ENCODE measurements around the gene TICAM2. TPM values are rescaled to one million over a fixed set of nuclear protein-coding genes. Genes with fewer than 3 reads are reported as not detected.

TICAM2 gene
- total RNA-seq, 1 donor from 2014 or later = 1.2 TPM

DNA sequence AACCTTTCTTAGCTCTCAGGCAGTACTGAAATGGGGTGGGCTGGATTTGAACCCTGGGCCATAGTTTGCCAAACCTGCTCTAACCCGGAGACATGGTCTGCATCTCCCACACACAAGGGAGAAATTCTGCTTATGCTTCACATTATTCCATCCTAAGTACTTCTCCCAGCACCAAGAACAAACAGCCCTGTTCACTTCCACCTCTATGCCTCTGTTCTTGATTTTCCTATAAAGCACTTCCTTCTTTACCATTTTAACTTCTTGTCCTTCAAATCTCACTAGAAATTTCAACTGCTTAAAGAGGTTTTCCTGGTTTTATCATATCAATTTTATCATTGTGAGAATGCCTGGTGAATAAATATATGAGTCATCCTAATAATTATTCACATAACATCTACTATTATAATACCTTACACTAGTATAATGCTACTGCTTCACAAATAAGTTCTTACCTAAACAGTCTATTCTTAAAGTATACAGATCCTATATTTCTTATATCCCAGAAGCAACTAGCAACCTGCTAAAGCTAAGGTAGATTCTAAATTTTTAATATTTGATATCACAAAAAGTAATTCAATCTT, 70.4 kb downstream of the TICAM2 start:
- ATAC-seq = no peak

DNA sequence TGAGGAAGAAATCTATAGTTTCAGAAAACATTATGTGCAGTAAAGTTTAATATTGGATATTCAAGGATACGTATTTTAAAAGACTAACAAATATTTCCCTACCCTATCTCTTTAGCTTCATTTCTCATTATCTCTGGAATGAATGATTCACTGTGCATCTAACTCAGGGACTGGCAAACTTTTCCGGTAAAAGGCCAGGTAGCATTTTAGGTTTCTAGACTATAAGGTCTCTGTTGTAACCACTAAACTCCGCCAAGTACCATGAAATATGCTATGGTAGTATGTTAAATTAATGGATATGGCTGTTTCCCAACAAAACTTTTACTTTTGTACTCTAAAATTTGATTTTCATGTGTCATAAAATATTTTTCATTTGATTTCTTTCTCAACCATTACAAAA, 70.9 kb downstream of the TICAM2 start:
- no peak for ATAC-seq

DNA sequence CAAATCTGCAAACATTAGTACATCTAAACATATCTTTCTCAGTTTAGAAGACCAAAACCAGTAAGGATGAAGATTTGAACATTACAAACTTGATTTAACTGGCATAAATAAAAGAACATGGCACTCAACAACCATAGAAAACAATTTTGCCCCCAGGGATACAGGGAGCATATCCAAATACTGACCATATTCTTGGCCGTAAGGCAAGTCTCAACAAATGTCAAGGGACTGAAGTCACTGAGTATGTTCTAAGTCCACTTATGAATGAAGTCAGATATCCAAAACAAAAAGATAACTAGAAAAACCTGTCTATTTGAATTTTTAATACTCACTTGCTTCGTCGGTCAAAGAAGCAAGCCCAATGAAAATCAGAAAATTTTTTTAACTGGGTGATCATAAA, 71.9 kb downstream of the TICAM2 start:
- no peak for ATAC-seq

Other genes with a start within 250 kb of the TICAM2 start
- gene FEM1C, start 57.7 kb downstream of the TICAM2 start, total RNA-seq = 9.0 TPM
- 47.2 TPM for gene TMED7, start 23.6 kb upstream of the TICAM2 start, total RNA-seq
- 0.20 TPM for gene CDO1, start 214.2 kb upstream of the TICAM2 start, total RNA-seq
- 18.5 TPM for gene ATG12, start 239.1 kb upstream of the TICAM2 start, total RNA-seq
- 88.6 TPM for gene AP3S1, start 239.5 kb upstream of the TICAM2 start, total RNA-seq

All from esophagus mucosa (tissue), 1 donor.